ENCODE data around the gene FAM120AOS. TPM values are rescaled to one million over a fixed set of nuclear protein-coding genes. Genes with fewer than 3 reads are reported as not detected.

Gene FAM120AOS
- total RNA-seq, 1 donor from 2014 or later: 19.9 TPM

GRCh38 chr9:93463638-93464248 is 10.4 kb upstream of the FAM120AOS start:
- H3K27me3 ChIP-seq: no peaks in the 10 kb centered on the region
- H3K27ac ChIP-seq: no peak overlapping the region
- TF ChIP-seq CTCF (IDR thresholded peaks at IDR 0.05): no peak
- no peak for DNase-seq (ENCODE audit: low spot score in 2 of 2)
- peak overlapping the region in 1 of 2 donors; percentile 8 for H3K4me3 ChIP-seq
- no peaks in the 10 kb centered on the region for H3K36me3 ChIP-seq
- intact Hi-C loops (cut with DNase I): no loop called here
- H3K9me3 ChIP-seq: no peaks in the 10 kb centered on the region
- H3K4me1 ChIP-seq: peaks cover 0 to 12% of the 10 kb centered on the region in 2 donors

GRCh38 chr9:93461821-93462220 is 8.4 kb upstream of the FAM120AOS start:
- Histone ChIP-seq H3K27ac (no peak overlapping the region), H3K4me3 (no peak overlapping the region), H3K9me3 (no peaks in the 10 kb centered on the region), H3K4me1 (peaks cover 0 to 5% of the 10 kb centered on the region in 2 donors), H3K36me3 (no peaks in the 10 kb centered on the region), H3K27me3 (no peaks in the 10 kb centered on the region)
- TF ChIP-seq CTCF (IDR thresholded peaks at IDR 0.05): no peak
- DNase-seq (ENCODE audit: low spot score in 2 of 2): no peak
- intact Hi-C loops (cut with DNase I): no loop called here

GRCh38 chr9:93461414-93461743 is 8.0 kb upstream of the FAM120AOS start:
- Histone ChIP-seq H3K27me3 (no peaks in the 10 kb centered on the region), H3K4me1 (peaks cover 0 to 2% of the 10 kb centered on the region in 2 donors), H3K27ac (no peak overlapping the region), H3K36me3 (no peaks in the 10 kb centered on the region), H3K9me3 (no peaks in the 10 kb centered on the region), H3K4me3 (no peak overlapping the region)
- intact Hi-C loops (cut with DNase I): no loop called here
- no peak for DNase-seq (ENCODE audit: low spot score in 2 of 2)
- TF ChIP-seq CTCF (IDR thresholded peaks at IDR 0.05): no peak

- Histone ChIP-seq H3K9me3 (no peaks in the 10 kb centered on the region), H3K27ac (no peak overlapping the region), H3K36me3 (no peaks in the 10 kb centered on the region), H3K27me3 (no peaks in the 10 kb centered on the region), H3K4me1 (peaks cover 0 to 2% of the 10 kb centered on the region in 2 donors), H3K4me3 (no peak overlapping the region)
- intact Hi-C loops (cut with DNase I): no loop called here
- no peak for TF ChIP-seq CTCF (IDR thresholded peaks at IDR 0.05)
- no peak for DNase-seq (ENCODE audit: low spot score in 2 of 2)
Measured at GRCh38 chr9:93460689-93461413, 7.5 kb upstream of the FAM120AOS start.

- H3K27me3 ChIP-seq: no peaks in the 10 kb centered on the region
- H3K4me1 ChIP-seq: peaks cover 0 to 9% of the 10 kb centered on the region in 2 donors
Measured at GRCh38 chr9:93459432-93459847, 6.1 kb upstream of the FAM120AOS start.

More at GRCh38 chr9:93459432-93459847, 6.1 kb upstream of the FAM120AOS start:
- H3K9me3 ChIP-seq: no peaks in the 10 kb centered on the region
- no peak overlapping the region for H3K4me3 ChIP-seq
- intact Hi-C loops (cut with DNase I): loop anchor here (10.0 kb wide), 2 partner anchors 295 to 1345 kb away; partner anchors contain the start of gene SPTLC1
- no peak for DNase-seq (ENCODE audit: low spot score in 2 of 2)
- H3K27ac ChIP-seq: no peak overlapping the region
- no peaks in the 10 kb centered on the region for H3K36me3 ChIP-seq
- no peak for TF ChIP-seq CTCF (IDR thresholded peaks at IDR 0.05)

All from ascending aorta (tissue), 2 donors.